GM18511 (cell line): Measurements from ENCODE around the gene TRMT10B.
A peak's percentile ranks its signal among the peaks of the same experiment; 100 is the strongest.
"Not testable (repeated sequence)": the region's sequence is repeated elsewhere in the genome, so short reads cannot be mapped to it uniquely, and the experiment has no call there.

Experiments
- ATAC-seq: cut with Tn5 transposase; IDR thresholded peaks from one replicate; pipeline ENCODE4 v1.9.1; 2021; ENCODE audit warnings: mild to moderate bottlenecking, moderate library complexity; ENCODE audit not compliant: unreplicated experiment

The TRMT10B gene

GRCh38 chr9:37751186-37751585 lies 2.4 kb upstream of the TRMT10B start:
- no peak for ATAC-seq

- not testable (repeated sequence) for ATAC-seq
Measured at GRCh38 chr9:37751704-37752103, 1.9 kb upstream of the TRMT10B start.

DNA sequence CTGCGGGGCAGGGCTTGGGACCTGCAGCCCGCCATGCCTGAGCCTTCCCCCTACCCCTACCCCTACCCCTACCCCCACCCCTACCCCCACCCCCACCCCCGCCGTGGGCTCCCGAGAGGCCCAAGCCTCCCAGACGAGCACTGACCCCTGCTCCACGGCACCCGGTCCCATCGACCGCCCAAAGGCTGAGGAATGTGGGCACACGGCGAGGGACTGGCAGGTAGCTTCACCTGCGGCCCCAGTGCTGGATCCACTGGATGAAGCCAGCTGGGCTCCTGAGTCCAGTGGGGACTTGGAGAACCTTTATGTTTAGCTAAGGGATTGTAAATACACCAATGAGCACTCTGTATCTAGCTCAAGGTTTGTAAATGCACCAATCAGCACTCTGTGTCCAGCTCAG lies 1.5 kb upstream of the TRMT10B start:
- not testable (repeated sequence) for ATAC-seq

DNA sequence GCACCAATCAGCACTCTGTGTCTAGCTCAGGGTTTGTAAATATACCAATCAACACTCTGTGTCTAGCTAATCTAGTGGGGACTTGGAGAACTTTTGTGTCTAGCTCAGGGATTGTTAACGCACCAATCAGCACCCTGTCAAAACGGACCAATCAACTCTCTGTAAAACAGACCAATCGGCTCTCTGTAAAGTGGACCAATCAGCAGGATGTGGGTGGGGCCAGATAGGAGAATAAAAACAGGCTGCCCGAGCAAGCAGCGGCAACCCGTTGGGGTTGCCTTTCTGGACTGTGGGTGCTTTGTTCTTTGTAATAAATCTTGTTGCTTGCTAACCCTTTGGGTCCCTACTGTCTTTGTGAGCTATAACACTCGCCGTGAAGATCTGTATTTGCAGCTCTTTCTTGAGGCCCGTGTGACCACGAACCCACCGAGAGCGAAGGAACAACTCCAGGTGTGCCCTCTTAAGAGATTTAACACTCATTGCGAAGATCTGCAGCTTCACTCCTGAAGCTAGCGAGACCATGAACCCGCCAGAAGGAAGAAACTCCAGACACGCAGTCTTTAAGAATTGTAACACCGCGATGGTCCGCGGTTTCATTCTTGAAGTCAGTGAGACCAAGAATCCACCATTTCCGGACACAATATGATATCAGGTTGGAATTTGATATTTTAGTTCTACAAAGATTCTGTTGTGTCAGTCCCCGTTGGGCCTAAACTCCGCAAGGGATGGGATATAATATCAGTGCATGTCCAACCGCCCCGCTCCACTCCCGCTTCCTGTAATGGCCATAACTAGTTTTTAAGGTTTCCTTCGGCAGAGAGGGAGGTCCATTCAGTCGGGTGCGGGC lies 740 bp upstream of the TRMT10B start:
- ATAC-seq: no peak

DNA sequence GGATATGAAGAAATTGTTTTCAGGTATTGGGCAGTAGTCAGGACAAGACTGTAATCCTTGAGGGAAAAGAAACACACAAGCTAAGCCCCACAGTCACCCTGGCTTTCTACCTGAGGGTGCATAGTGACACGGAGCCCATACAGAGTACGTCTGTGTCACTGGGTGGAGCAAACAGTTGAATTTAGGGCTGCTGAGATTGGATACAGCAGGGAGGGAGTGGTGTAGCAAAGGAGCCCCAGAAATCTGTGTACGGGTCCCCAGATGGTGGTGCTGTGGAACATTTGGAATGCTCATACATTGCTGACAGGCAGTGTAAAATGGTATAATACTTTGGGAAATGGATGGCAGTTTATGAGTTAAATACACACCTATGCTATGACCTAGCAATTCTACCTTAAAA lies 5.1 kb downstream of the TRMT10B start:
- ATAC-seq: no peak

- no peak for ATAC-seq
Measured at GRCh38 chr9:37760416-37761161, 7.0 kb downstream of the TRMT10B start.

DNA sequence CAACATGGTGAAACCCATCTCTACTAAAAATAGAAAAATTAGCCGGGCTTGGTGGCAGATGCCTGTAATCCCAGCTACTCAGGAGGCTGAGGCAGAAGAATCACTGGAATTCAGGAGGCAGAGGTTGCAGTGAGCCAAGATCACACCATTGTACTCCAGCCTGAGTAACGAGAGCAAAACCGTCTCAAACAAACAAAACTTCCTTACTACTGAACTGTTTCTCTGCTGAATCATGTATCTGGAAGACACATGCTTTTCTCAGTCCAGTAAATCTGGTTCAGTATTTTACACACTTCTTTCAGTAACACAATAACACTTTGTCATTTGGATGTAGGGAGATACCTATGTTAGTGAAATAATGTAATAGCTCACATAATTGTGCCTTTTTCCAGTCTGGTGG lies 7.9 kb downstream of the TRMT10B start:
- ATAC-seq: no peak

GRCh38 chr9:37765263-37765662 lies 11.7 kb downstream of the TRMT10B start:
- not testable (repeated sequence) for ATAC-seq

DNA sequence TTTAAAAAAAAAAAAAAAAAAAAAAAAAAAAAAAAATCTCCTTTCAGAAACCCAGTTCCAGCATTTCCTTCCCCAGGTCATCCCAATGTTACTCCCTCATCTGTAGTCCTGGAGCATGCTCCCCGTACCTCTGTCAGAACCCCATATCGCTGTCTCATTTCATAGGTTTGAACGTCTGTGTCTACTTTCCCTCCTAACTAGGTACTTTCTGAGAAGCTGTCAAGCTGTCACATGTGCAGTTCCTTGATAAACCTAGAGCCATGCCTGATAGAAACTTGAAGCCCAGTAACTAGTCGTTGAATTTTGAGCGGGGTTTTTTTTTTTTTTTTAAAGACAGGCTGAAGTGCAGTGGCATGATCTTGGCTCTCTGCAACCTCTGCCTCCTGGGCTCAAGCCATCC lies 15.7 kb downstream of the TRMT10B start:
- ATAC-seq: no peak

- no peak for ATAC-seq
Measured at GRCh38 chr9:37769995-37770394, 16.4 kb downstream of the TRMT10B start.

DNA sequence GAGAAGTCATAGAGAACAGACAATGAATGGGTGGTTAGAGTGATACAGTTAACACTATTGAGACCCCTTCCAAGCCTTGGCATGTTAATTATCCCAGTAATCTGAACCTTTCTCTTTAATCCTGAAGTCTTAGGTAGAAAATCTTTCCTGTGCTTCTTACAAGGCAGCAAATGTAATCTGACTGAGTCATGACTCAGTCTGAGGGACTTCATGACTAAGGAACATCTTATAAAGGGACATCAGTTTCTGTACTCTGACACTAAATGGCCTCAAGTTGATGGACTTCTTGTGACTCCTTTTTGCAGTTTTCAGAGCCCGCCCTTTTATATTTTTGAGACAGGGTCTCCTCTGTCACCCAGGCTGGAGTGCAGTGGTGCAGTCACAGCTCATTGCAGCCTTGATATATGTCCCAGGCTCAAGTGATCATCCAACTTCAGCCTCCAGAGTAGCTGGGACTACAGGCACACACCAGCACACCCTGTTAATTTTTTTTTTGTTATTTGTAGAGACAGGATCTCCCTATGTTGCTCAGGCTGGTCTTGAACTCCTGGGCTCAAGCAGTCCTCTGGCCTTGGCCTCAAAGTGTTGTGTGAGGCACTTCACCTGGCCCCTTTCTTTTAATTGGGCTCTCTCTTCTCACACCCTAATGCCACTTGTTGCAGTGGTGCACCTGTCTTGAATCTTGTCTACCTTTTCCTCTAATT lies 21.8 kb downstream of the TRMT10B start:
- ATAC-seq: no peak

DNA sequence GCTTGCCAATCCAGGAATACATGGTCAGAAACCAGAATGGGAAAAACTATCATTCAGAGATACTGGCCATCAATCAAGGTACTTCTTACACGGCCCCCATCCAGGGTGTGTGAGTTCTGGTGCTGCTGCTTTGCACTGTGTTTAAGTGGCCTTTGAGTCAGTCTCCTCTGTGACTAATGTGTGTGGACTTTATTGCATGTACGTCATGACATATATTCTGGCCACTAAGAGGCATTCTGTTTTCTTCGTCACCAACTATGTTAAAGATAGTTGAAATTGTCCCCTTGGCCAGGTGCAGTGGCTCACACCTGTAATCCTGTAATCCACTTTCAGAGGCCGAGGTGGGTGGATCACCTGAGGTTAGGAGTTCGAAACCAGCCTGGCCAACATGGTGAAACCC lies 22.7 kb downstream of the TRMT10B start:
- no peak for ATAC-seq

GRCh38 chr9:37778534-37778933 lies 24.9 kb downstream of the TRMT10B start:
- no peak for ATAC-seq

DNA sequence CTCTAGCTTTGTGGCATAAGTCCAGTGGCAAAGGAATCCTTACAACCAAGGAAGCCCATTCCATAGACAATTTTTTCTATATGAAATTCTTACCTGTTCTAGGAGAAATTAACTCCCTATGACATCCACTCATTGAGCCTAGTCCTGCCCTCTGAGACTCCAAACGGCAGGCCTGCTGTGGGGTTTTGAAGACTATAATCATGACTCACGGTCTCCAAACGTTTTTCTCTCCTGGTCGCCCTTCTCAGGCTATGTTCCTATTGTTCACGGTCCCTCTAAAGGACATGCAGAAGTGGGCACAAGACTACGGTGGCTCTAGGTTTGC lies 30.6 kb downstream of the TRMT10B start:
- ATAC-seq: no peak

GRCh38 chr9:37784616-37785483 lies 31.2 kb downstream of the TRMT10B start, which contains the start of gene EXOSC3:
Gene EXOSC3 (minus strand): TSS chr9:37785064. CDS start chr9:37785044, 20 bp downstream.
- ATAC-seq: peak; percentile 95

DNA sequence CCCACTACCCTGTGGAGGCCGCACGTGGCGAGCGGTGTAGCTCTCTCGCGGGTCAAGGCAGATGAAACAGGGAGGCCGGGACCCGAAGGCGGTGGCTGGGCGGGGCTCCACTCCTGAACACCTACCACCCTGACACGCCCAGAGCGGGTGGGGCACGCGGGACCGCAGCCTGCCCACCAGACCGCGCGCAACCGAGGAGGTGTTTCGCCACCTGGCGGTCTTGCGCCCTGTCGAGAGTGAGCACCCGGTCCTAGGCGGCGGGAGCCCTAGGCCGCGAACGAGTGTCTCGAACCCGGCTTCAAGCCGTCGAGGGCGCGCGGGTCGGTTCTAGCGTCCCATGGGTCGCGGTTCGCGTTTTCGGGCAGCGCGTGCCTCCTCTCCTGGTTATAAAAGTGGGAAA lies 33.5 kb downstream of the TRMT10B start:
- no peak for ATAC-seq

- ATAC-seq: no peak
Measured at GRCh38 chr9:37788332-37788731, 34.7 kb downstream of the TRMT10B start.

DNA sequence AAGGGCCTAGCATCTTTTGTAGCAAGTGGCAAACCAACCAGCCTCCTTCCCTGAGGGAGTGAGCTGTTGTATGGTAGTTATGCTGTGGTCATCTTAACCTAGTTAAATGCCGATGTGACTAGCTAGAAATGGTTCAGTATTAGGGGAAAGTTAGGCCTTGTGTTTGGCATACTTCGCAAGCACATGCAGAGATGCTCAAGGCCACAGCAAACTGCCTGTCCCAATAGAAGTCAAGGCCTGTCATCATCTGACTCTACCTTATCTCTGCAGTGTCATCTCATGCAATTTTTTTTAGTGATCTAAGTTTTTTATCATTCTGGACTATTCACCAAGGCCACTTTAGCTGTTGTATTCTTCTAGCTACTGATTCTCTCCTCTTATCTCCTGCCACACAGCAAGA lies 36.5 kb downstream of the TRMT10B start:
- no peak for ATAC-seq

- ATAC-seq: no peak
Measured at GRCh38 chr9:37792122-37792521, 38.5 kb downstream of the TRMT10B start.

- no peak for ATAC-seq
Measured at GRCh38 chr9:37796232-37796631, 42.6 kb downstream of the TRMT10B start.

DNA sequence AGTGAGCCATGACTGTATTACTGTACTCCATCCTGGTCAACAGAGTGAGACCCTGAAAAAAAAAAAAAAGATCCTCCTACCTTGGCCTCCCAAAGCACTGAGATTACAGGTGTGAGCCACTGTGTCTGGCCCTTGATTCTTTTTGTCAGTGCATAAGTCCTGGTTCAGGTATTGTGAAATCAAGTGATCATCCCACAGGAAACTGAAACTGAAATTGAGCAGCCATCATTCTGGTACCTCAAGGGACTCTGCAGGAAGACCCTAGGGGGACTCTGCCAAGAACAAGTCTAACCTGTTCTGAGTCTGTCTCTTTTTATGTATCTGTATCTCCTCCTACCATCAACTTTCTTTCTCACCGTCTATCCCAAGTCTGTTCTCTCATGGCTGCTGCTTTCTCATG lies 45.1 kb downstream of the TRMT10B start:
- no peak for ATAC-seq
